ENCODE data around the gene TMC1.

DNA sequence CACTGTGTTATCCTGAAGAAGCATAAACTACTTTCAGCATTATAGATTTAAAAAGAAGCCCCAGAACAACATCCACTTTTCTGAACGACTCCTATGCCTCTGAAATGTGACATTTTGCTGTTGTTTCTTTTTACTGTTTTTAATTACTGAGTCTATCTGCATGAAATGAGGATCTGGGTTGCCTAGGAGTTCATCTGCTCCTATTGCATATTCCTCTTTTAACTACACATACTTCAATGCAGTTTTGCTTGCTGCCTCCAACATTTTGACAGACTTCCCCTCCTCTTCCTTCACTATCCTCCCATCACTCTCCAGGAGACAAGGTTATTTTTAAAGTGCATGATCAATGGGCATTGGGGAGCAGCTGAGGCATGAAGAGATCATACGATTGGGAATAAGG lies 164.5 kb downstream of the TMC1 start:
- no peak for TF ChIP-seq EZH2 (IDR thresholded peaks at IDR 0.05; ENCODE audit: borderline replicate concordance, low read length)
- no peak for TF ChIP-seq CTCF (IDR thresholded peaks at IDR 0.05; ENCODE audit: low read length)

Data from OCI-LY1 (cell line).